HG03103 (cell line): ENCODE measurements around the gene MECR.

ENCODE experiments used
- ATAC-seq: cut with Tn5 transposase; IDR thresholded peaks from one replicate; pipeline ENCODE4 v1.9.1; 2021; ENCODE audit warnings: low read depth; ENCODE audit not compliant: unreplicated experiment

Gene MECR

DNA sequence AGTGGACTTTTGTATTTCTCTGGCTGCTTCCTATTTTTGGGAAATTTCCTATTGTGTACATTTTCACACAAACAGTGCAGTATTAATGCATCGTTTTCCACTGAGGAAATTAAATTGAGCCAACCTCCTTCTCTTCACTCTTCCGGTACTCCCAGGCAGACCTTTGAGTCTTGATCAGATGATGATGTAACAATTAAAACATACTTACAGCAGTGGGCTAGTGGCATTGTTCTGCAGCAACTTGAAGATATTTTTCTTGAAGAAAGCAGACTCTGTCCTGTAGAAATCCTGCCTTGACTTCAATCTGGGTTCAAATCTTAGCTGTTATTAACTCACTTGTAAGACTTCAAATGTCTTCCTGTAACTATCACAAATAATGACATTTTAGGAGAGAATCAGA is 88.0 kb downstream of the MECR start:
- ATAC-seq: no peak
